MCF 10A (cell line): ENCODE data around the gene SF3B3. TPM values are rescaled to one million over a fixed set of nuclear protein-coding genes. Genes with fewer than 3 reads are reported as not detected.

Experiments
- Bru-seq: library from RNA; stranded (reverse); fragments of 400-500 nt; gene quantifications from one replicate; lab custom pipeline; 2021; lab: Mats Ljungman, UMichigan
- BruChase-seq, 2 experiments: library from RNA; stranded (reverse); fragments of 400-500 nt; gene quantifications; one replicate each; lab custom pipeline; 2021; lab: Mats Ljungman, UMichigan
- BruUV-seq: library from RNA; stranded (reverse); fragments of 400-500 nt; replicated peaks from 2 replicates; lab custom pipeline; 2021; lab: Mats Ljungman, UMichigan
- CTCF ChIA-PET: fragments of 300-600 bp; sonication (Branson Sonifier 250); formaldehyde crosslinking; extraction: SDS; loops from one replicate; lab custom pipeline; 2021; ENCODE audit warnings: antibody characterized with exemption, inconsistent platforms; lab: Yijun Ruan, JAX
- POLR2A ChIA-PET: fragments of 300-600, 350-650 bp; sonication (Branson Sonifier 250); formaldehyde crosslinking; extraction: SDS; loops from one replicate; lab custom pipeline; 2020; ENCODE audit warnings: antibody characterized with exemption, inconsistent platforms; lab: Yijun Ruan, JAX
- DNase-seq: peaks from one replicate; pipeline ENCODE4 v3.0.0-alpha.2; 2018; ENCODE audit not compliant: unreplicated experiment
- H3K27ac Mint-ChIP-seq: one replicate; pipeline ENCODE4 v1.8.0; 2022; ENCODE audit warnings: mild to moderate bottlenecking, low read depth, mixed read lengths; ENCODE audit not compliant: unreplicated experiment
- H3K27me3 Mint-ChIP-seq: one replicate; pipeline ENCODE4 v1.8.0; 2022; ENCODE audit warnings: mixed read lengths; ENCODE audit not compliant: insufficient read depth, unreplicated experiment
- H3K36me3 Mint-ChIP-seq: one replicate; pipeline ENCODE4 v1.8.0; 2022; ENCODE audit warnings: mild to moderate bottlenecking, moderate library complexity, mixed read lengths; ENCODE audit not compliant: insufficient read depth, unreplicated experiment
- H3K4me1 Mint-ChIP-seq: one replicate; pipeline ENCODE4 v1.8.0; 2022; ENCODE audit warnings: mixed read lengths; ENCODE audit not compliant: insufficient read depth, unreplicated experiment
- H3K4me3 Mint-ChIP-seq: one replicate; pipeline ENCODE4 v1.8.0; 2022; ENCODE audit warnings: mild to moderate bottlenecking, moderate library complexity, mixed read lengths; ENCODE audit not compliant: unreplicated experiment
- H3K9me3 Mint-ChIP-seq: one replicate; pipeline ENCODE4 v1.8.0; 2022; ENCODE audit warnings: mixed read lengths; ENCODE audit not compliant: unreplicated experiment
- intact Hi-C: fragments of 100-400 bp; cut with micrococcal nuclease; formaldehyde crosslinking; loops from 2 replicates; pipeline ENCODE4 v1.14.1; 2022
- long read RNA-seq: library from polyadenylated mRNA; stranded (forward); transcript quantifications from one replicate; pipeline ENCODE4 v2.0.0, GENCODE V29; 2022
- total RNA-seq: library from RNA; stranded (reverse); gene quantifications from 2 replicates; pipeline ENCODE4 v1.2.3, GENCODE V29; 2022
- TF ChIP-seq, protein P1 (sequence below): fragments of 200-600 bp; IDR thresholded peaks from one replicate; pipeline ENCODE4 v1.8.0; 2022; ENCODE audit warnings: antibody characterized with exemption, mild to moderate bottlenecking; ENCODE audit not compliant: unreplicated experiment

Gene SF3B3
- total RNA-seq (309 and 318 TPM in 2 replicates), Bru-seq, nascent RNA (percentile 94 among the genes with signal in this experiment), BruChase-seq, experiment 1, labeled RNA remaining after a 6-hour chase (percentile 95 among the genes with signal in this experiment), BruChase-seq, experiment 2, labeled RNA remaining after a 2-hour chase (percentile 91 among the genes with signal in this experiment)
- long read RNA-seq, full-length matches to known transcripts, result 153 of 213 reads
- long read RNA-seq, partial matches to known transcripts, result 23 of 213 reads
- long read RNA-seq, other reads (novel, unspliced or antisense), result 37 of 213 reads

DNA sequence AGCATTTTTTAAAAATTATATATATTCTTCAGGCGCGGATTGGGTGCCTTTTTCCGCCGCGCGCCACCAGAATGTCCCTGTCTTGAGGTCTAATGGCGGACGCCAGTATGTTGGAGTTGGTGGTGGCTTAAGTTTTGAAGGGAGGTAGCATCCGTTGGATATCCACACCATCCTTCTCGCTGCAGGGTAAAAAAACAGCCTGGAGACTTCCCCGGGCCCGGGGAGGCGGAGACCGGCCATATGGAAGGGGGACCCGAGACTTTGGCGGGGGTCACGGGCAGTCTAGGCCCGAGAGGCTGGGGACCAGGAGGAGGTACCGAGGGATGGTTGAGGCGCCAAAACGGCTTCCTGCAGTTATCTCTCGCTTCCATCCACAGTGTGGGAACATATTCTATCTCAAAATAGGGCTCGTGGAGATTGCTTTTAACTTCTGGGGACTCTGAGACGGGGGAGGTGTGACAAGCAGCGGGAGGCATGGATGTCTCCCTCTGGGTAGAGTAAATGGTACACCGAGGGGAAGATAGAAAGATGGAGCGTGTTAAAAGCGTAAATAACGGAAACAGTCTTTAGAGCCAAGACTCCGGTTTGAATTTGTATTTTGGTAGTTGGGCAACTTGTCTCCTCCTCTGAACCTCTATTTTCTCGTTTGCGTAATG, at the start of gene SF3B3:
Gene SF3B3, plus strand, starts transcription at position 74 of the 656 bp plus-strand sequence. CDS start 2,841 bp downstream, outside the sequence.
- peaks cover 57% of the 10 kb centered on the region for H3K36me3 Mint-ChIP-seq
- intact Hi-C loops, result loop anchor here (2.0 to 10.0 kb wide), 2 partner anchors 143 to 251 kb away; no protein-coding TSS in a partner anchor
- TF ChIP-seq, protein P1, sequence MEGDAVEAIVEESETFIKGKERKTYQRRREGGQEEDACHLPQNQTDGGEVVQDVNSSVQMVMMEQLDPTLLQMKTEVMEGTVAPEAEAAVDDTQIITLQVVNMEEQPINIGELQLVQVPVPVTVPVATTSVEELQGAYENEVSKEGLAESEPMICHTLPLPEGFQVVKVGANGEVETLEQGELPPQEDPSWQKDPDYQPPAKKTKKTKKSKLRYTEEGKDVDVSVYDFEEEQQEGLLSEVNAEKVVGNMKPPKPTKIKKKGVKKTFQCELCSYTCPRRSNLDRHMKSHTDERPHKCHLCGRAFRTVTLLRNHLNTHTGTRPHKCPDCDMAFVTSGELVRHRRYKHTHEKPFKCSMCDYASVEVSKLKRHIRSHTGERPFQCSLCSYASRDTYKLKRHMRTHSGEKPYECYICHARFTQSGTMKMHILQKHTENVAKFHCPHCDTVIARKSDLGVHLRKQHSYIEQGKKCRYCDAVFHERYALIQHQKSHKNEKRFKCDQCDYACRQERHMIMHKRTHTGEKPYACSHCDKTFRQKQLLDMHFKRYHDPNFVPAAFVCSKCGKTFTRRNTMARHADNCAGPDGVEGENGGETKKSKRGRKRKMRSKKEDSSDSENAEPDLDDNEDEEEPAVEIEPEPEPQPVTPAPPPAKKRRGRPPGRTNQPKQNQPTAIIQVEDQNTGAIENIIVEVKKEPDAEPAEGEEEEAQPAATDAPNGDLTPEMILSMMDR, result no peak

DNA sequence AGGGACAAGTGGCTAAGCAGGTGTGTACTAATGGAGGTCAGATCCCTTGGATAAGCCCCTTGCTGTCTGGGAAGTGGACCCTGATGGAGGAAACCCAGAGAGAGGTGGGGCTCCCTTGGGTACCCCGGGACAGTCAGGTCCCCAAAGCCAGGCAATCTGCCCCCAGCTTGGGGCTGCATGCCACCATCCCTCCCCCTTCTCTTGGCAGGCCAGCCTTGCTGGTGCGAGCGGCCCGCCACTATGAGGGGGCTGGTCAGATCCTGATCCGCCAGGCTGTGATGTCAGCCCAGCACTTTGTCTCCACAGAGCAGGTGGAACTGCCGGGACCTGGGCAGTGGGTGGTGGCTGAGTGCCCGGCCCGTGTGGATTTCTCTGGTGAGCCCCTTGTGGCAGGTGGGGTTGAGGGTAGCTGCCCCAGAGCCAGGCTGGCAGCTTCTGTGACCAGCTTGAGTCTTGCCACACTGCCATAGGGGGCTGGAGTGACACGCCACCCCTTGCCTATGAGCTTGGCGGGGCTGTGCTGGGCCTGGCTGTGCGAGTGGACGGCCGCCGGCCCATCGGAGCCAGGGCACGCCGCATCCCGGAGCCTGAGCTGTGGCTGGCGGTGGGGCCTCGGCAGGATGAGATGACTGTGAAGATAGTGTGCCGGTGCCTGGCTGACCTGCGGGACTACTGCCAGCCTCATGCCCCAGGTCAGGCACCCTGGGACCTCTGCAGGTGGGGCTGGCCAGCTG, 49.1 kb upstream of the SF3B3 start:
- no peak overlapping the region for H3K4me3 Mint-ChIP-seq
- intact Hi-C loops, result no loop called here
- POLR2A ChIA-PET, result no interaction called here
- H3K27ac Mint-ChIP-seq, result no peak overlapping the region
- H3K9me3 Mint-ChIP-seq, result no peaks in the 10 kb centered on the region
- peaks cover 17% of the 10 kb centered on the region for H3K36me3 Mint-ChIP-seq
- no peaks in the 10 kb centered on the region for H3K27me3 Mint-ChIP-seq
- no peak for DNase-seq
- TF ChIP-seq, protein P1, result no peak
- peaks cover 13% of the 10 kb centered on the region for H3K4me1 Mint-ChIP-seq
- CTCF ChIA-PET, result interaction anchor here (0.5 to 0.7 kb wide), 2 partner anchors 25 to 297 kb away, joined by 3 to 5 read pairs; no protein-coding TSS in a partner anchor
- BruUV-seq, result no TSS peak

More for the DNA sequence above, at the start of gene SF3B3:
- POLR2A ChIA-PET, result interaction anchor here (0.5 to 3.1 kb wide), 17 partner anchors 9 to 224 kb away, joined by 3 to 26 read pairs (median 4); partner anchors contain the start of genes DDX19A and FCSK
- Mint-ChIP-seq H3K9me3 (no peaks in the 10 kb centered on the region), H3K27ac (peak within 1 kb of the TSS; percentile 97), H3K4me1 (peaks cover 20% of the 10 kb centered on the region), H3K4me3 (peak within 1 kb of the TSS; percentile 98), H3K27me3 (no peaks in the 10 kb centered on the region)
- CTCF ChIA-PET, result interaction anchor here (1.0 to 1.3 kb wide), 4 partner anchors 28 to 237 kb away, joined by 3 to 4 read pairs (median 4); no protein-coding TSS in a partner anchor
- BruUV-seq, result no TSS peak
- DNase-seq, result peak; percentile 73

DNA sequence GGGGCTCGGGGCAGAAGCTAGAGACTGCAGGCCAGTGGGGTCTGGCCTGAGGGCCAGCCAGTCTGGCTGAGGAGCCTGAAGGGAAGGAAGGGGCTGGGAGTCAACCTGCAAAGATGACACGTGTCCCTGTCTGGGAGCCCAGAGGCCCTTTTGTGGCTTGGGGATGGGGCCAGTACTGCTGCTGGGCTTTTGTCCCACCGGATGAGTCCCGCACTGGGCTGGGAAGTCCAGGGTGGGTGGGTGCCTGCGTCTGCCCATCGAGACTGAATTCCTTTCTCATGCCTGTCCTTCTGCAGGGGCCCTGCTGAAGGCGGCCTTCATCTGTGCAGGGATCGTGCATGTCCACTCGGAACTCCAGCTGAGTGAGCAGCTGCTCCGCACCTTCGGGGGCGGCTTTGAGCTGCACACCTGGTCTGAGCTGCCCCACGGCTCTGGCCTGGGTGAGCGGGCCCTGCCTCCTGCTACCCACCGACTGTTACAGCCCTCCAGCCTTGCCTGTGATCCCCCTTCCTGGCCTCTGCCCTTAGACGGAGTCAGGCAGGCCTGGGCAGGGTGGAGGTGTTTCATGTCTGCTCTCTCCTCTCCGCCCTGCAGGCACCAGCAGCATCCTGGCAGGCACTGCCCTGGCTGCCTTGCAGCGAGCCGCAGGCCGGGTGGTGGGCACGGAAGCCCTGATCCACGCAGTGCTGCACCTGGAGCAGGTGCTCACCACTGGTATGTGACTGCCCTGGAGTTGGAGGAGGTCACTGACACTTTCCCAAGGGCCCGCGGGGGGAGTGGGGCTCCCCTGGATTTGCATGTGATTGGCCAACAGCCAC, 48.4 kb upstream of the SF3B3 start:
- Mint-ChIP-seq H3K4me3 (no peak overlapping the region), H3K36me3 (peaks cover 16% of the 10 kb centered on the region), H3K27me3 (no peaks in the 10 kb centered on the region), H3K9me3 (no peaks in the 10 kb centered on the region), H3K27ac (no peak overlapping the region), H3K4me1 (peaks cover 13% of the 10 kb centered on the region)
- intact Hi-C loops, result no loop called here
- ChIA-PET CTCF (interaction anchor here (0.6 kb wide), 1 partner anchor 17 kb away, joined by 3 read pairs; no protein-coding TSS in a partner anchor), POLR2A (no interaction called here)
- BruUV-seq, result no TSS peak
- TF ChIP-seq, protein P1, result no peak
- no peak for DNase-seq
